Effector memory CD8-positive, alpha-beta T cell (primary cell): ENCODE results near the gene NCAPH2.

Source experiments
- ATAC-seq: fragments of 150-1000 bp; cut with Tn5 transposase; replicated peaks from 2 replicates; pipeline ENCODE4 v1.10.0; 2021; ENCODE audit warnings: mild to moderate bottlenecking, moderate library complexity
- DNase-seq, 3 experiments: peaks; one replicate each; pipeline ENCODE4 v3.0.0; 2021
- H3K27ac Mint-ChIP-seq, 2 donors: one replicate each; pipeline ENCODE4 v1.8.0; 2022; ENCODE audit warnings: mild to moderate bottlenecking in 2 of 2, mixed read lengths in 2 of 2, moderate library complexity in 2 of 2
- H3K27me3 Mint-ChIP-seq, 2 donors: one replicate each; pipeline ENCODE4 v1.8.0; 2022; ENCODE audit warnings: mixed read lengths in 2 of 2
- H3K36me3 Mint-ChIP-seq: one replicate; pipeline ENCODE4 v1.8.0; 2022; ENCODE audit warnings: mild to moderate bottlenecking, moderate library complexity, mixed read lengths; ENCODE audit not compliant: insufficient read depth
- H3K4me1 Mint-ChIP-seq, 2 donors: one replicate each; pipeline ENCODE4 v1.8.0; 2022; ENCODE audit warnings: low read depth in 2 of 2, mixed read lengths in 2 of 2
- H3K4me3 Mint-ChIP-seq, 2 donors: one replicate each; pipeline ENCODE4 v1.8.0; 2022; ENCODE audit warnings: mild to moderate bottlenecking in 2 of 2, mixed read lengths in 2 of 2, moderate library complexity in 2 of 2
- H3K9me3 Mint-ChIP-seq, 2 donors: one replicate each; pipeline ENCODE4 v1.8.0; 2022; ENCODE audit warnings: mixed read lengths in 2 of 2

The NCAPH2 gene

DNA sequence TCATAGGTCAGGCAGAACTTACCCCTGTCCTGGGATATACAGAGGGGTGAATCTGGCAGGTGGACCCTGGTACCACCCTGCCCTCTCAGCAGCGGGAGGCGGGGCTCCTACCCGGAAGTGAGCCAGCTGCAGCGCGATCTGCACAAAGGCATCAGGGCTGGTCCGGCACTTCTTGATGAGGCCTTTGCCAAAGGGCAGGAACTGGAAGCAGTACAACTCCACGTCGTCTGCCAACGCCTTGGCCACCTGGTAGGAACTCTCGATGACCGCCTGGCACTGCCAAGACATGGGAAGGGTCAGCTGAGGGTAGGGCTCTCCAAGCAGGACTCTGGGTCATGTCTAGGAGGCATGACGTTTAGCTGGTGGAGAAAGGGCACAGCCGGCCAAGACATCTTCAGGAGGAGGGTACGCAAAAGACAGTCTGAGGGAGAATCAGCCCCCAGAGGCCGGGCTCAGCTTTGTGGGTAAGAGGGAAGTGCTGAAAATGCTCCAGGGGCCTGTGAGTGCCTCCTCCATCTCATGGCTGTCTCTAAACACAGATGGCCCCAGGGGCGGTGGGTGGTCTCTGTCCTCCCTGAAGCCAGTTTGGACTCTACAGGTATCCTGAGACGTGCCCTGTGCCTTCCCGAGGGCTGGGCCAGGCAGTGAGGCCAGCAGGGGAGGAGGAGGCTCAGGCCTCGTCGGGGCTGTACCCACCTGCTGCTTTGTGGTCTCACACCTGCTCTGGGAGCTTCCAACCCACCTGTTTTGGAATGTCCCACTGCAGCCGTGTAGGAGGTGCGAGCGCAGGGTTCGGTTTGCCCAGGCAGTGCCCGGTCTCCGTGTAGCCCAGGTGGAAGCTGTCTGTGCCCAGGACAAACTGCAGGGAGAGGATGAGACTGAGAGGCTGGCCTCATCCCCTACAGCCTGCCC is 63.5 kb downstream of the NCAPH2 start:
- Mint-ChIP-seq H3K9me3 (no peaks in the 10 kb centered on the region), H3K27ac (no peak overlapping the region), H3K4me3 (no peak overlapping the region), H3K4me1 (peaks cover 0 to 4% of the 10 kb centered on the region in 2 donors), H3K27me3 (no peaks in the 10 kb centered on the region), H3K36me3 (peaks cover 30% of the 10 kb centered on the region)
- DNase-seq (no peak), ATAC-seq (no peak)

DNA sequence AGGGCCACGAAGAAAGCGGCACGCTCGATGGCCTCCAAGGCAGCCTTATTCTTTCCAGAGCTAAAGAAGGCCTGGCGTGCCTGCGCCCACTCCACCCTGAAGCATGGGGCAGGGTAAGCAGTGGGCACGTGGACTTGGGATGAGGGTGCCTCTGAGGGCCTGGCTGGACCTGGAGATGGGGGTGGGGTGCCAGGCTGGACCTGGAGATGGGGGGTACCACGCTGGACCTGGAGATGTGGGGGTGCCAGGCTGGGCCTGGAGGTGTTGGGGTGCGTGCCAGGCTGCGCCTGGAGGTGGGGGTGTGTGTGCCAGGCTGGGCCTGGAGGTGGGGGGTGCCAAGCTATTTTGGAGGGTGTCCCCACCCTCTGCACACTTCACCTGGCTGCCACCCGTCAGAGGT is 64.9 kb downstream of the NCAPH2 start:
- ATAC-seq, result no peak
- H3K36me3 Mint-ChIP-seq, result peaks cover 28% of the 10 kb centered on the region
- peaks cover 3 to 4% of the 10 kb centered on the region in 2 donors for H3K4me1 Mint-ChIP-seq
- no peaks in the 10 kb centered on the region for H3K27me3 Mint-ChIP-seq
- no peaks in the 10 kb centered on the region for H3K9me3 Mint-ChIP-seq
- DNase-seq, result no peak
- peak overlapping the region in 1 of 2 donors; percentile 67 for H3K27ac Mint-ChIP-seq
- H3K4me3 Mint-ChIP-seq, result no peak overlapping the region

- DNase-seq (no peak), ATAC-seq (no peak)
- no peak overlapping the region for H3K27ac Mint-ChIP-seq
- H3K27me3 Mint-ChIP-seq, result no peaks in the 10 kb centered on the region
- H3K4me1 Mint-ChIP-seq, result peaks cover 3 to 4% of the 10 kb centered on the region in 2 donors
- H3K4me3 Mint-ChIP-seq, result no peak overlapping the region
- H3K36me3 Mint-ChIP-seq, result peaks cover 28% of the 10 kb centered on the region
- H3K9me3 Mint-ChIP-seq, result no peaks in the 10 kb centered on the region
Observed at GRCh38 chr22:50573491-50574382, 65.7 kb downstream of the NCAPH2 start.

- ATAC-seq, result no peak
- Mint-ChIP-seq H3K36me3 (peaks cover 24% of the 10 kb centered on the region), H3K27me3 (no peaks in the 10 kb centered on the region), H3K4me3 (no peak overlapping the region), H3K27ac (no peak overlapping the region), H3K4me1 (peaks cover 3 to 4% of the 10 kb centered on the region in 2 donors), H3K9me3 (no peaks in the 10 kb centered on the region)
- DNase-seq, result no peak
Observed at GRCh38 chr22:50574383-50574755, 66.3 kb downstream of the NCAPH2 start.
